Neural cell (in vitro differentiated cells): ENCODE data around the gene GHITM. TPM values are rescaled to one million over a fixed set of nuclear protein-coding genes. Genes with fewer than 3 reads are reported as not detected.
"Not testable (repeated sequence)": the region's sequence is repeated elsewhere in the genome, so short reads cannot be mapped to it uniquely, and the experiment has no call there.

Experiments used
- H2AFZ ChIP-seq: fragments of 200-600, 300-800 bp; sonication (generic), shearing (Covaris generic); 2 replicates; pipeline ENCODE4 v1.6.0; 2014; ENCODE audit warnings: low read depth, mild to moderate bottlenecking, antibody characterized with exemption, low read length, moderate library complexity
- H3F3A ChIP-seq: fragments of 200-600 bp; shearing (Covaris generic); 2 replicates; pipeline ENCODE4 v1.6.1; 2016; ENCODE audit warnings: mild to moderate bottlenecking, moderate library complexity, mixed read lengths, antibody characterized with exemption, low read length; ENCODE audit not compliant: insufficient read depth, poor library complexity, severe bottlenecking
- H3K27ac ChIP-seq: fragments of 200-600, 300-800 bp; sonication (generic), shearing (Covaris generic); 2 replicates; pipeline ENCODE4 v1.5.1; 2014; ENCODE audit warnings: mild to moderate bottlenecking, low read length, moderate library complexity
- H3K27me3 ChIP-seq: fragments of 300-800, 200-600 bp; sonication (generic), shearing (Covaris generic); 2 replicates; pipeline ENCODE4 v1.6.0; 2014; ENCODE audit warnings: mild to moderate bottlenecking, low read depth, low read length, moderate library complexity; ENCODE audit not compliant: insufficient read depth
- H3K36me3 ChIP-seq: fragments of 300-800, 200-600 bp; sonication (generic), shearing (Covaris generic); 2 replicates; pipeline ENCODE4 v1.5.1; 2014; ENCODE audit warnings: mild to moderate bottlenecking, antibody characterized with exemption, low read length, moderate library complexity; ENCODE audit not compliant: insufficient read depth
- H3K4me2 ChIP-seq: fragments of 300-800, 200-600 bp; sonication (generic), shearing (Covaris generic); 2 replicates; pipeline ENCODE4 v1.6.0; 2014; ENCODE audit warnings: mild to moderate bottlenecking, low read length
- H3K4me3 ChIP-seq: fragments of 300-800, 200-600 bp; sonication (generic), shearing (Covaris generic); 2 replicates; pipeline ENCODE4 v1.5.1; 2014; ENCODE audit warnings: mild to moderate bottlenecking, low read length, moderate library complexity
- H3K79me2 ChIP-seq: fragments of 200-600 bp; shearing (Covaris generic); replicated peaks from 2 replicates; pipeline ENCODE4 v1.6.0; 2014; ENCODE audit warnings: mild to moderate bottlenecking, low read length, moderate library complexity; ENCODE audit not compliant: insufficient read depth
- H3K9ac ChIP-seq: fragments of 300-800, 200-600 bp; sonication (generic), shearing (Covaris generic); 2 replicates; pipeline ENCODE4 v1.6.1; 2016; ENCODE audit warnings: mild to moderate bottlenecking, low read length, mixed read lengths
- H3K9me2 ChIP-seq: fragments of 200-600 bp; shearing (Covaris generic); 2 replicates; pipeline ENCODE4 v1.6.1; 2016; ENCODE audit warnings: mild to moderate bottlenecking, low read length, mixed read lengths; ENCODE audit not compliant: insufficient read depth
- H3K9me3 ChIP-seq: fragments of 200-600, 300-800 bp; sonication (generic), shearing (Covaris generic); 2 replicates; pipeline ENCODE4 v1.6.1; 2016; ENCODE audit warnings: mild to moderate bottlenecking, mixed run types, low read length, moderate library complexity, mixed read lengths
- H4K20me1 ChIP-seq: fragments of 200-600 bp; shearing (Covaris generic); 2 replicates; pipeline ENCODE4 v1.6.1; 2016; ENCODE audit warnings: mild to moderate bottlenecking, mixed run types; ENCODE audit not compliant: insufficient read depth
- CTCF ChIP-seq: fragments of 450-650 bp; IDR thresholded peaks from 2 replicates; pipeline ENCODE4 v1.5.1; 2014; ENCODE audit warnings: antibody characterized with exemption, mild to moderate bottlenecking, moderate library complexity; ENCODE audit not compliant: poor library complexity, severe bottlenecking
- EP300 ChIP-seq: fragments of 450-650 bp; conservative IDR thresholded peaks from 2 replicates; pipeline ENCODE4 v1.6.1; 2014; ENCODE audit warnings: antibody characterized with exemption, mild to moderate bottlenecking, moderate library complexity; ENCODE audit not compliant: poor library complexity, severe bottlenecking
- EZH2 ChIP-seq: fragments of 200-600, 300-800 bp; shearing (Covaris generic), sonication (generic); IDR thresholded peaks from 2 replicates; pipeline ENCODE4 v1.6.1; 2014; ENCODE audit warnings: antibody characterized with exemption, low read length, borderline replicate concordance, mild to moderate bottlenecking; ENCODE audit not compliant: insufficient read depth, poor library complexity, severe bottlenecking
- MXI1 ChIP-seq: fragments of 450-650 bp; conservative IDR thresholded peaks from 2 replicates; pipeline ENCODE4 v1.6.1; 2014; ENCODE audit warnings: antibody characterized with exemption, mild to moderate bottlenecking; ENCODE audit not compliant: poor library complexity, severe bottlenecking
- POLR2AphosphoS5 ChIP-seq: IDR thresholded peaks from 2 replicates; pipeline ENCODE4 v1.6.1; 2012
- RAD21 ChIP-seq: fragments of 450-650 bp; conservative IDR thresholded peaks from 2 replicates; pipeline ENCODE4 v1.6.1; 2014; ENCODE audit warnings: antibody characterized with exemption, mild to moderate bottlenecking, moderate library complexity
- REST ChIP-seq: IDR thresholded peaks from 2 replicates; pipeline ENCODE4 v1.6.1; 2012; ENCODE audit warnings: borderline replicate concordance
- SMC3 ChIP-seq: fragments of 450-650 bp; conservative IDR thresholded peaks from 2 replicates; pipeline ENCODE4 v1.6.1; 2014; ENCODE audit warnings: antibody characterized with exemption, mild to moderate bottlenecking, moderate library complexity; ENCODE audit not compliant: poor library complexity
- TAF1 ChIP-seq: IDR thresholded peaks from 2 replicates; pipeline ENCODE4 v1.6.1; 2012; ENCODE audit warnings: low read depth
- polyA plus RNA-seq: library from polyadenylated mRNA; depleted of rRNA; stranded (reverse); fragments of >200 nt; gene quantifications from 2 replicates; pipeline ENCODE4 v1.2.3, GENCODE V29; 2014

GHITM gene
- polyA plus RNA-seq, 1 donor from 2014 or later = 306 TPM

- Histone ChIP-seq H3K36me3 (no peaks in the 10 kb centered on the region), H3K79me2 (no peaks in the 10 kb centered on the region), H3K9ac (no peak overlapping the region), H3F3A (no peaks in the 10 kb centered on the region), H3K9me2 (no peaks in the 10 kb centered on the region), H3K4me2 (no peak overlapping the region), H3K9me3 (no peaks in the 10 kb centered on the region), H2AFZ (no peak overlapping the region), H4K20me1 (no peaks in the 10 kb centered on the region), H3K27me3 (no peaks in the 10 kb centered on the region), H3K27ac (no peak overlapping the region), H3K4me3 (no peak overlapping the region)
- no peak for TF ChIP-seq EP300
- no peak for TF ChIP-seq CTCF
- TF ChIP-seq REST = no peak
- TF ChIP-seq MXI1 = no peak
- no peak for TF ChIP-seq RAD21
- no peak for TF ChIP-seq SMC3
- TF ChIP-seq POLR2AphosphoS5 = no peak
- TF ChIP-seq EZH2 = no peak
- TF ChIP-seq TAF1 = no peak
Measured at GRCh38 chr10:84179059-84179710, 39.9 kb downstream of the GHITM start.

- not testable (repeated sequence) for H3K27me3 ChIP-seq, H4K20me1 ChIP-seq, H3K9me2 ChIP-seq, H3F3A ChIP-seq, H3K9ac ChIP-seq, H3K36me3 ChIP-seq, H2AFZ ChIP-seq, H3K9me3 ChIP-seq, H3K79me2 ChIP-seq, H3K4me2 ChIP-seq, H3K27ac ChIP-seq, H3K4me3 ChIP-seq
Measured at GRCh38 chr10:84180386-84180785, 41.1 kb downstream of the GHITM start.

GRCh38 chr10:84181631-84182030, 42.3 kb downstream of the GHITM start:
- no peak overlapping the region for H3K27ac ChIP-seq
- no peaks in the 10 kb centered on the region for H3K27me3 ChIP-seq
- H3K9me3 ChIP-seq = no peaks in the 10 kb centered on the region
- H3K36me3 ChIP-seq = no peaks in the 10 kb centered on the region
- no peak for TF ChIP-seq SMC3
- no peak overlapping the region for H3K4me3 ChIP-seq
- no peak overlapping the region for H3K9ac ChIP-seq
- H3K9me2 ChIP-seq = no peaks in the 10 kb centered on the region
- no peak overlapping the region for H2AFZ ChIP-seq
- no peak overlapping the region for H3K4me2 ChIP-seq
- H3K79me2 ChIP-seq = no peaks in the 10 kb centered on the region
- no peaks in the 10 kb centered on the region for H3F3A ChIP-seq
- no peaks in the 10 kb centered on the region for H4K20me1 ChIP-seq
